ENCODE data around the gene CATSPERZ. TPM values are rescaled to one million over a fixed set of nuclear protein-coding genes. Genes with fewer than 3 reads are reported as not detected.

Gene CATSPERZ
- total and polyA plus RNA-seq, 2 of the 13 experiments (the other 11 are each of a cell fraction or from before 2014, with no cell fraction given): 0.22 to 0.48 TPM

DNA sequence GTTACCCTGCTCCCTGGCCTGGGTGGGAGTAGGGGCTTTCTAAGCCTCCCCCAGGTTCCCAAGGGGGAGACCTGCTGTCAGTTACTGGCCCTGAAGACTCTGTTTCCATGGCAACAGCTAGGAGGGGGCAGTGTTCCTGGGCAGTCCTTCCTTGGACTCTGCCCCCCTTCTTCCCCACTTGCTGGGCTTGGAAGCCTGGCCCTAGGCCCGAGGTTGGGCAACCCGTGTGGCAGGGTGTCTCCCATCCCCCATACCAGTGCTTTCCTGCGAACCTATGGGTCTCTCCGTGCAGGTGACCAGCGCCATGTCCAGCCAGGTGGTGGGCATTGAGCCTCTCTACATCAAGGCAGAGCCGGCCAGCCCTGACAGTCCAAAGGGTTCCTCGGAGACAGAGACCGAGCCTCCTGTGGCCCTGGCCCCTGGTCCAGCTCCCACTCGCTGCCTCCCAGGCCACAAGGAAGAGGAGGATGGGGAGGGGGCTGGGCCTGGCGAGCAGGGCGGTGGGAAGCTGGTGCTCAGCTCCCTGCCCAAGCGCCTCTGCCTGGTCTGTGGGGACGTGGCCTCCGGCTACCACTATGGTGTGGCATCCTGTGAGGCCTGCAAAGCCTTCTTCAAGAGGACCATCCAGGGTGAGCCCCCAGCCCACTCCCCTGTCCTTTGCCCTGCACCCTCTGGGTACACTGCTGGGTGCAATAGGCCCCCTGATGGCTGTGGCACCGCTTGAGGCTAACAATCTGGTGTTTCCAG, 6.9 kb downstream of the CATSPERZ start (continued):
- TF ChIP-seq, protein P1, sequence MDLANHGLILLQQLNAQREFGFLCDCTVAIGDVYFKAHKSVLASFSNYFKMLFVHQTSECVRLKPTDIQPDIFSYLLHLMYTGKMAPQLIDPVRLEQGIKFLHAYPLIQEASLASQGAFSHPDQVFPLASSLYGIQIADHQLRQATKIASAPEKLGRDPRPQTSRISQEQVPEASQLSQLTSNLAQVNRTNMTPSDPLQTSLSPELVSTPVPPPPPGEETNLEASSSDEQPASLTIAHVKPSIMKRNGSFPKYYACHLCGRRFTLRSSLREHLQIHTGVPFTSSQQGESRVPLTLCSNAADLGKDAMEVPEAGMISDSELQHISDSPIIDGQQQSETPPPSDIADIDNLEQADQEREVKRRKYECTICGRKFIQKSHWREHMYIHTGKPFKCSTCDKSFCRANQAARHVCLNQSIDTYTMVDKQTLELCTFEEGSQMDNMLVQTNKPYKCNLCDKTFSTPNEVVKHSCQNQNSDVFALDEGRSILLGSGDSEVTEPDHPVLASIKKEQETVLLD (CRISPR knock-in tag; IDR thresholded peaks at IDR 0.05; ENCODE audit: low read depth): no peak
- no peak for TF ChIP-seq ZNF101 (CRISPR knock-in tag; IDR thresholded peaks at IDR 0.05; ENCODE audit: borderline replicate concordance, low read depth)
- no peak for TF ChIP-seq MIER2 (CRISPR knock-in tag; IDR thresholded peaks at IDR 0.05)
- TF ChIP-seq, protein P2, sequence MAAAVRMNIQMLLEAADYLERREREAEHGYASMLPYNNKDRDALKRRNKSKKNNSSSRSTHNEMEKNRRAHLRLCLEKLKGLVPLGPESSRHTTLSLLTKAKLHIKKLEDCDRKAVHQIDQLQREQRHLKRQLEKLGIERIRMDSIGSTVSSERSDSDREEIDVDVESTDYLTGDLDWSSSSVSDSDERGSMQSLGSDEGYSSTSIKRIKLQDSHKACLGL (CRISPR knock-in tag; IDR thresholded peaks at IDR 0.05): 0 out of 2 replicates have a peak, but pooled peaks have one; percentile 25
- no peak for TF ChIP-seq CC2D1A (CRISPR knock-in tag; IDR thresholded peaks at IDR 0.05)
- no peak for TF ChIP-seq RELA (CRISPR knock-in tag; IDR thresholded peaks at IDR 0.05)
- TF ChIP-seq SALL1 (CRISPR knock-in tag; IDR thresholded peaks at IDR 0.05): peak; percentile 50; the same call in 1 of the 2 replicates
- no peak for TF ChIP-seq GABPA (IDR thresholded peaks at IDR 0.05; ENCODE audit: low read depth, low read length)
- peak; percentile 29; the same call in 1 of the 2 replicates for TF ChIP-seq GABPA (CRISPR knock-in tag; IDR thresholded peaks at IDR 0.05; ENCODE audit: low read depth)
- no peak for TF ChIP-seq ZBTB38 (CRISPR knock-in tag; IDR thresholded peaks at IDR 0.05)
- TF ChIP-seq PHF8 (CRISPR knock-in tag; IDR thresholded peaks at IDR 0.05): no peak
- no peak for TF ChIP-seq ZNF33A (CRISPR knock-in tag; IDR thresholded peaks at IDR 0.05; ENCODE audit: borderline replicate concordance)
- TF ChIP-seq, protein P3, sequence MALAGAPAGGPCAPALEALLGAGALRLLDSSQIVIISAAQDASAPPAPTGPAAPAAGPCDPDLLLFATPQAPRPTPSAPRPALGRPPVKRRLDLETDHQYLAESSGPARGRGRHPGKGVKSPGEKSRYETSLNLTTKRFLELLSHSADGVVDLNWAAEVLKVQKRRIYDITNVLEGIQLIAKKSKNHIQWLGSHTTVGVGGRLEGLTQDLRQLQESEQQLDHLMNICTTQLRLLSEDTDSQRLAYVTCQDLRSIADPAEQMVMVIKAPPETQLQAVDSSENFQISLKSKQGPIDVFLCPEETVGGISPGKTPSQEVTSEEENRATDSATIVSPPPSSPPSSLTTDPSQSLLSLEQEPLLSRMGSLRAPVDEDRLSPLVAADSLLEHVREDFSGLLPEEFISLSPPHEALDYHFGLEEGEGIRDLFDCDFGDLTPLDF (CRISPR knock-in tag; IDR thresholded peaks at IDR 0.05): no peak
- TF ChIP-seq ARHGAP35 (CRISPR knock-in tag; IDR thresholded peaks at IDR 0.05; ENCODE audit: borderline replicate concordance): no peak
- no peak for TF ChIP-seq ATF7-NPFF (CRISPR knock-in tag; IDR thresholded peaks at IDR 0.05; ENCODE audit: low read depth)
- TF ChIP-seq ZNF7 (CRISPR knock-in tag; IDR thresholded peaks at IDR 0.05): no peak
- TF ChIP-seq, protein P4, sequence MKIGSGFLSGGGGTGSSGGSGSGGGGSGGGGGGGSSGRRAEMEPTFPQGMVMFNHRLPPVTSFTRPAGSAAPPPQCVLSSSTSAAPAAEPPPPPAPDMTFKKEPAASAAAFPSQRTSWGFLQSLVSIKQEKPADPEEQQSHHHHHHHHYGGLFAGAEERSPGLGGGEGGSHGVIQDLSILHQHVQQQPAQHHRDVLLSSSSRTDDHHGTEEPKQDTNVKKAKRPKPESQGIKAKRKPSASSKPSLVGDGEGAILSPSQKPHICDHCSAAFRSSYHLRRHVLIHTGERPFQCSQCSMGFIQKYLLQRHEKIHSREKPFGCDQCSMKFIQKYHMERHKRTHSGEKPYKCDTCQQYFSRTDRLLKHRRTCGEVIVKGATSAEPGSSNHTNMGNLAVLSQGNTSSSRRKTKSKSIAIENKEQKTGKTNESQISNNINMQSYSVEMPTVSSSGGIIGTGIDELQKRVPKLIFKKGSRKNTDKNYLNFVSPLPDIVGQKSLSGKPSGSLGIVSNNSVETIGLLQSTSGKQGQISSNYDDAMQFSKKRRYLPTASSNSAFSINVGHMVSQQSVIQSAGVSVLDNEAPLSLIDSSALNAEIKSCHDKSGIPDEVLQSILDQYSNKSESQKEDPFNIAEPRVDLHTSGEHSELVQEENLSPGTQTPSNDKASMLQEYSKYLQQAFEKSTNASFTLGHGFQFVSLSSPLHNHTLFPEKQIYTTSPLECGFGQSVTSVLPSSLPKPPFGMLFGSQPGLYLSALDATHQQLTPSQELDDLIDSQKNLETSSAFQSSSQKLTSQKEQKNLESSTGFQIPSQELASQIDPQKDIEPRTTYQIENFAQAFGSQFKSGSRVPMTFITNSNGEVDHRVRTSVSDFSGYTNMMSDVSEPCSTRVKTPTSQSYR (CRISPR knock-in tag; IDR thresholded peaks at IDR 0.05; ENCODE audit: borderline replicate concordance): peak; percentile 97
- TF ChIP-seq SOX13 (IDR thresholded peaks at IDR 0.05): no peak
- TF ChIP-seq SOX13 (CRISPR knock-in tag; conservative IDR thresholded peaks at IDR 0.05 in 1 of 2, IDR thresholded peaks at IDR 0.05 in 1 of 2): no peak
- 0 out of 2 replicates have a peak, but pooled peaks have one; percentile 40 for TF ChIP-seq HDAC1 (CRISPR knock-in tag; IDR thresholded peaks at IDR 0.05)
- peak; percentile 92 for TF ChIP-seq CEBPG (CRISPR knock-in tag; IDR thresholded peaks at IDR 0.05)

All from HepG2 (cell line).